ENCODE measurements around the gene BMERB1.
"Not testable (repeated sequence)": the region's sequence is repeated elsewhere in the genome, so short reads cannot be mapped to it uniquely, and the experiment has no call there.

BMERB1 gene

DNA sequence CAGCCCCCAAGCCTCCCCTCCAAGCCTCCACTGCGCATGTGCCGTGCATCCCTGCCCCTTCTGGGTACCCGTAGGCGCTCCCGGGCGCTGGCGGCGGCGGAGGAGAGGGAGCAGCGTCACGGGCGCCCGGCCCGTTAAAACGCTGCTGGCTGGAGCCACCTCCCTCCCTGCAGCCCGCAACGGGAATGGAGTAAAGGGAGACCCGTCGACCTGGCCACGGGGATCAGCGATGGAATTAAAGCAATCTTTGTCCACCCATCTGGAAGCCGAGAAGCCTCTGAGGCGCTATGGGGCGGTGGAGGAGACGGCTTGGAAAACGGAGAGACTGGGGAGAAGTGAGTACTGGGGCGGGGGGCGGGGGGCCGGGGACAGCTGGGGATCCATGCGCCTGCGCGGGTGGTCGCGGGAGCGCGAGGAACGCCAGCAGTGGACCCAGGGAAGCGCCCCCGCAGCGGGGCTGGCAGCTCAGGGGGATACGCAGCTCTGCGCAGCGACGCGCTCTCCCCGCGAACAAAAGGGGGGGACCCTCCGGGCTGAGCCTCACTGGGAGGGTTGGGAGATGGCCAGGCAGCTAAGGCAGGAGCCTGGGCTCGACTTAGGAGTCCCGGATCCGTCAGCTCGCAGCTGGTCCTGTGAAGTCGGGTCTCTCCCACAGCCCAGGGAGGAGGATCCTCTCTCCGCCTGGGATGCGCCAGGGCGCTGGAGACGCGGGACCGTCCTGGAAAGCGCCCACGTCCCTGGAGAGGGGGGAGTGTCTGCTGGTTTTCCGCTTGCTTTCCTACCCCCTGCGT is at the start of gene BMERB1:
Gene BMERB1 (plus strand): TSS at position 164 of the 791 bp plus-strand sequence. CDS start 66 bp downstream, at position 230.
- DNase-seq, result peak; percentile 71 to 80

DNA sequence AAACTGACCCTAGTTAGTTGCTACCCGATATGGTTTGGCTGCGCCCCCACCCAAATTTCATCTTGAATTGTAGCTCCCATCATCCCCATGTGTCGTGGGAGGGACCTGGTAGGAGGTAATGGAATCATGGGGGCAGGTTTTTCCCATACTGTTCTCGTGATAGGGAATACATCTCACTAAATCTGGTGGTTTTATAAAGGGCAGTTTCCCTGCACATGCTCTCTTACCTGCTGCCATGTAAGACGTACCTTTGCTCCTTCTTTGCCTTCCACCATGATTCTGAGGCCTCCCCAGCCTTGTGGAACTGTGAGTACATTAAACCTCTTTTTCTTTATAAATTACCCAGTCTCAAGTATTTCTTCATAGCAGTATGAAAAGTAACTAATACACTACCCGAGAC is 46.3 kb upstream of the BMERB1 start:
- not testable (repeated sequence) for DNase-seq

DNA sequence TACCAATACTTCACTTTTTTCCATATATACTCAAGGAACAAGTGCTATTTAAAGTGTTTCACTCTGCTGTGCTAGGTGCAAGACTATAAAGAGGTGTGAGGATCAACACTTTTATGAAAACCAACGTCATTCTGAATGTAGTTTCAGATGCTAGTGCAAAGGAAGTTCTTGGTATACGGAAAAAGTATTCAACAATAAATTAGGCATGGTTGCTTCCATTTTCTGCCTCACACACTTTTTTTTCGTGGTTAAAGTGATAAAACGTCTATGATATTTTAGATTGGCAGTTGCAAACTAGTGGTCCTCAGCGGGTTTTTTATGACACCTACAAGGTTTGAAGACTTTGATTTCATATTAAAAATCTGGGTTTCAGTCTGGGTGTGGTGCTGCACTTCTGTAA is 44.5 kb upstream of the BMERB1 start:
- not testable (repeated sequence) for DNase-seq

DNA sequence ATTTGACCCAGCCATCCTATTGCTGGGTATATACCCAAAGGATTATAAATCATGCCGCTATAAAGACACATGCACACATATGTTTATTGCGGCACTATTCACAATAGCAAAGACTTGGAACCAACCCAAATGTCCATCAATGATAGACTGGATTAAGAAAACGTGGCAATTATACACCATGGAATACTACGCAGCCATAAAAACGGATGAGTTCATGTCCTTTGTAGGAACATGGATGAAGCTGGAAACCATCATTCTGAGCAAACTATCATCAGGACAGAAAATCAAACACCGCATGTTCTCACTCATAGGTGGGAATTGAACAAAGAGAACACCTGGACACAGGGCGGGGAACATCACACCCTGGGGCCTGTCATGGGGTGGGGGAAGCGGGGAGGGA is 41.4 kb upstream of the BMERB1 start:
- not testable (repeated sequence) for DNase-seq

DNA sequence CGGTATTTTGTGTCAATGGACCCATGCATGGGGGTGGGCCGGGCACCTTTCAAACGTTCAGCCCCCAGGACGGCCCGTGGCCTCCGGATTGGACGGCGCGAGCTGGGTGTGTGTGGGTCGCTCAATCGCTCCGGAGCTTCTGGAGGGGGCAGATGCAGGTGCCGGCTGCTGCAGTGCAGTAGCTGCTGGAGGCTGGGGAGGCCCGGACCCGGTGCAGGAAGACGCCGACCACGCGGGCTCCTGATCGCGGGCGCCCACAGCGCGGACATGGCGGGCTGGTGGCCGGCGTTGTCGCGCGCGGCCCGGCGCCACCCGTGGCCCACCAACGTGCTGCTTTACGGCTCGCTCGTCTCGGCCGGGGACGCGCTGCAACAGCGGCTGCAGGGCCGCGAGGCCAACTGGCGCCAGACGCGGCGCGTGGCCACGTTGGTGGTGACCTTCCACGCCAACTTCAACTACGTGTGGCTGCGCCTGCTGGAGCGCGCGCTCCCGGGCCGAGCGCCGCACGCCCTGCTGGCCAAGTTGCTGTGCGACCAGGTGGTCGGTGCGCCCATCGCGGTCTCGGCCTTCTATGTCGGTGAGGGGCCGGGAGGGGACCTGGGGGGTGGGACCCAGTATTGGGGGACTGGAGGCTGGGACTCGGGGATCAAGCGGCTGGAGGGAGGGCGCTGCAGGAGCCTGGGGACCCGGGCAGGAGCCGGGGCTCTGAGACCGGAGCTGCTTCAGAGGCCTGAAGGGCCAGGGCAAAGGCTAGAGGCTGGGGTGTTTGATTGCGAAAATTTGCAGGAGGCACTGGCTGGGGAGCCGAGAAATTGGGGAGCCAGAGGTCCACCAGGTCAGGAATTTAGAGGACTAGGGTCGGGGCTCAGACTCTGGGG is 38.5 kb upstream of the BMERB1 start, which contains the start of gene MPV17L:
Gene MPV17L (plus strand): TSS at position 124 of the 878 bp plus-strand sequence. CDS start 144 bp downstream, at position 268.
- DNase-seq, result peak in 1 of 2 donors; percentile 17

DNA sequence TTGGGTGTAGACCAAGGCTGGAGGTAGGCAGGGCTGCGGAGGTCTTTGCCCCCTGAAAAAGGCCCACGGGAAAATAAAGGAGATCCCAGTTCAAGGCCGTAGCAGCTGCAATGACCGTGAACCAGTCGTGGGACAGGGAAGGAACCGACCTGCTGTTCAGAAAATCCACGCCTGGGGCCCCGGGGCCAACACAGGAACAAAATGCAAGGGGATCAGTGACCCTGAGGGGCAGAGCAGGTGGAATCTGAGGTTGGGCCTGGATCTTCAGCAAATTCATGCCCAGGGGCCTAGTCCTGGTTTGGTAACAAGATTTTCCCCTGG is 37.9 kb upstream of the BMERB1 start:
- not testable (repeated sequence) for DNase-seq

DNA sequence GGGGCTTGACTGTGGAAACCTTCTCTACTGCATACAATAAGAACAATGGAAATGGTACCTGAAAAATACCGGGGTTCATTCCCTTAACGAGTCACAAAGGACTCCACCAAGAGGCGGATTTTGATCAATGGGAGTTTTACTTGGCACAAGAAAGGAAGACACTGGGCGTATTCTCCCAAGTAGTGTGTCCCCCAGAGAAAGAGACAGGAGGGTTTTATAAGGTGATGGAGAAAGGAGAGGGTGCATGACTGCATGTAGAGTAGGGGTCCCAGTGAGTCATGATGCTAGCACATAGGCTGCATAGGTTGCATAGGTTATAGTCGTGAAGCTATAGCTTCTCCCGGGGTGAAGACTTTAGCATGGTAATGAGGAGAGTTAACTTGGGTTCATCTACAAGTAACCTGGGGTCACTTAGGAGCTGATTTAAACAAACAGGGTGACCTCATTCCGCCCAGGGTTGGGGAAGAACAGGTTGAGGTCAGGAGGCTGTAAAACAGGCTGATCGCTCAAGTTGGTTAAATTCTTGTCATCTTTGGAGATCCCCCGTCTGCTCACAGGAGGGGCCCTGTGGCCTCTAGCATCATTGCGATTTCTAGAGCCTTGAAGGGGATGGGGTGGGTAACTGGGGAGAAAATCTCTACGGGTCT is 37.3 kb upstream of the BMERB1 start:
- DNase-seq, result no peak

DNA sequence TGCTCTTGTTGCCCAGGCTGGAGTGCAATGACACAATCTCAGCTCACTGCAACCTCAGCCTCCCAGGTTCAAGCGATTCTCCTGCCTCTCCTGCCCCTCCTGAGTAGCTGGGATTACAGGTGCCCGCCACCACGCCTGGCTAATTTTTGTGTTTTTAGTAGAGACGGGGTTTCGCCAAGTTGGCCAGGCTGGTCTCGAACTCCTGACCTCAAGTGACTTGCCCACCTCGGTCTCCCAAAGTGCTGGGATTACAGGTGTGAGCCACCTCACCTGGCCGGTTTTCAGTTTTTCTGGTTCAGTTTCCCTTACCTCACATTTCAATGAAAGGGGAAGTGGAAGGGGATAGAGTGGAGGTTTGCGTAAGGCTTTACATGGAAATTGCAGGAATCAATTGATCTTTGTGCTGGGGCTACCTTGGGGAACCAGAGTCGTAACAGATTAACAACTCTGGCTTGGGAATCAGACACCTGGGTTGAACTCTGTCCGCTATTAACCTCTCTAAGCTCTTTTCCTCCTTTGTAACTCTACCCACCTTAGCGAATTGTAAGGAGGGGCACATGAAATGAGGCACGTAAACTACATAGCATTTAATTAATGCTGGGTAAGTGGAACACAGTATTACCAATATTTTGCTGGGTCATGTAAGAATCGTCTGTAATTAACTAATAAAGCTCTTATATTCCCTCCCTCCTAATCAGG is 35.6 kb upstream of the BMERB1 start:
- no peak for DNase-seq

DNA sequence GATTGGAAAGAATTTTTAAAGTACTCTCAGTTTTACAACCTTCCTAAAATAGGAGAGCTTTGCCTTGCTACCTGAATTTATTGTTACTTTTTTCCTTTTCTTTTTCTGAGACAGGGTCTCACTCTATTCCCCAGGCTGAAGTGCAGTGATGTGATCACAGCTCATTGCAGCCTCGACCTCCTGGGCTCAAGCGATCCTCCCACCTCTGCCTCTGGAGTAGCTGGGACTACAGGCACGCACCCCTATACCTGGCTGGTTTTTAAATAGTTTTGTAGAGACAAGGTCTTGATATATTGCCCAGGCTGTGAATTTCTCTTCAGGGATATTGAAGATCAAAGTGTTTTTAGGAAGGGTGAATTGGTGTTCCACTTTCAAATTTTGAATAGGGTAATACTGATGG is 35.1 kb upstream of the BMERB1 start:
- no peak for DNase-seq

DNA sequence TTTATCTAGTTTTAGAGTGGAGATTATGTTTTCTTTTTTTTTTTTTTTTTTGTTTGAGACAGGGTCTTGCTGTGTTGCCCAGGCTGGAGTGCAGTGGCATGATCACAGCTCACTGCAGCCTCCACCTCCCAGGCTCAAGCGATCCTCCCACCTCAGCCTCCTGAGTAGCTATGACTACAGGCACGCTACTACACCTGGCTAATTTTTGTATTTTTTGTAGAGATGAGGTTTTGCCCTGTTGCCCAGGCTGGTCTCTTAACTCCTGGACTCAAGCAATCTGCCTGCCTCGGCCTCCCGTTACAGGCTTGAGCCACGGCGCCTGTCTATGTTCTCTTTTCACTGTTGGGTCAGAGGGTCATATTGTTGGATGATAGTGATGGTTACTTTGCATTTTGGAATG is 34.1 kb upstream of the BMERB1 start:
- not testable (repeated sequence) for DNase-seq

DNA sequence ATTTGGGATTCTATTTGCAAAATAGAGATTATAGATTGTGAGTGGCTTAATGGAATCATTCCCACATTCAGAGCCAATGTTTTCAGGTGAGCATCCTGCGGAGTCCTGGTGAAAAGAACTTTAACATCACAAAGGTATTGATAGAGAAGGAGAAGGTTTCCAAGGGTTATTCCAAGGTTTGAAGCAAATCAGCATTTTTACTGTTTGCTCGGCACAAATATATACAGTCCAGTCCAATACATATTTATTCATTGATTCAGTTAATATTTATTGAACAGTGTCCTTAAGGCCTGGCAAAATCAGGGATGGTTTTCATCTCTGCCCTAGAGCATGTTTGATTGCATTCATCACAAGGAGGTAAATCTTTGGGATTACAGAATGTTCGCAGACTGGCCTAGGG is 32.4 kb upstream of the BMERB1 start:
- no peak for DNase-seq

DNA sequence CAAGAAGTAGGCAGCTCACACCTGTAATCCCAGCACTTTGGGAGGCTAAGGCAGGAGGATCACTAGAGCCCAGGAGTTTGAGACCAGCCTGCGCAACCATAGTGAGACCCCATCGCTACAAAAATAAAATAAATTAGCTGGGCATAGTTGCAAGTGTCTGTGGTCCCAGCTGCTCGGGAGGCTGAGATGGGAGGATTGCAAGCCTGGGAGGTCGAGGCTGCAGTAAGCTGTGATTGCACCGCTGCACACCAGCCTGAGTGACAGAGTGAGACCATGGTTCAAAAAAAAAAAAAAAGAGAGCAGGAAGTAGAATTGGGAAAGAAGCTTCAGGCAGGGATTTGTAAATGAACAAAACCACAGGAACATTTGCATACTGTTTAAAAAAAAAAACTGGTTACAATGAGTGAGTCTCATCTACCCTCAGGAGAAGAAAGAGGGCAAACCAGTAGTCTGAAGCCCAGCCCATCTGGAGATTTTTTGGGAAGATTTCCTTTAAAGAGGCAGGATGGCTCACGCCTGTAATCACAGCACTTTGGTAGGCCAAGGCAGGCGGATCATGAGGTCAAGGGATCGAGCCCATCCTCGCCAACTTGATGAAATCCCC is 30.9 kb upstream of the BMERB1 start:
- DNase-seq, result no peak

DNA sequence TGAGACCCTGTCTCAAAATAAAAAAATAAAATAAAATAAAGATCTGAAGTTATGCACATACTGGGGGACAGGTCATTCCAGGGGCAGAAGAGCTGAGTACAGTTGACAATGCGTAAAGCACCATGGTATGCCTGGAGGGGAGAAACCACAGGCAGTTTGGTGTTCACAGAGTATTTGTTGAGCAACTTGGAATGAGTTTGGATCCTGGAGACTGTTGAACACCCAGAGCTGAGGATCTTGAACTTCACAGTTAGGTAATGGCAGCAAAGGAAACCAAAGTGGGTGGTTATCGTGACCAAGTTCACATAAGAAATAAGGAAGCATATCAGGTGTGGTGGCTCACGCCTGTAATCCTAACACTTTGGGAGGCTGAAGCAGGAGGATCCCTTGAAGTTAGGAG is 30.3 kb upstream of the BMERB1 start:
- not testable (repeated sequence) for DNase-seq

DNA sequence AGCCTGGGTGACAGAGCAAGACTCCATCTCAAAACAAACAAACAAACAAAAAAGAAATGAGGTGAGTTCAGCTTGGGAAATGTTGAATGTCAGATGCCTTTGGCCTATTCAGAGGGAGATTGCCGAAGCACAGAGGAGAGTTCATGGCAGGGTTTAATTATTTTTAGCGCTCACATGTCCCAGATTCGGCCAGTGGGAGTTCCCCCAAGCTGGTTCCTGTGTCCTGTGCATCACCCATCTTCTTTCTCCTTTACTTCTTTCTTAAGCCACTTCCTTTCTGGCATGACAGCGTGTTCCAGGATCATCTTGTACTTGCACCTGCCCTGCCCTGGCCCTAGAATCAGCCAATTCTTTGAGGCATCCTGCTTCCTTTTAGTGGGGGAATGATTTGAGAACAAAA is 29.6 kb upstream of the BMERB1 start:
- DNase-seq, result no peak

DNA sequence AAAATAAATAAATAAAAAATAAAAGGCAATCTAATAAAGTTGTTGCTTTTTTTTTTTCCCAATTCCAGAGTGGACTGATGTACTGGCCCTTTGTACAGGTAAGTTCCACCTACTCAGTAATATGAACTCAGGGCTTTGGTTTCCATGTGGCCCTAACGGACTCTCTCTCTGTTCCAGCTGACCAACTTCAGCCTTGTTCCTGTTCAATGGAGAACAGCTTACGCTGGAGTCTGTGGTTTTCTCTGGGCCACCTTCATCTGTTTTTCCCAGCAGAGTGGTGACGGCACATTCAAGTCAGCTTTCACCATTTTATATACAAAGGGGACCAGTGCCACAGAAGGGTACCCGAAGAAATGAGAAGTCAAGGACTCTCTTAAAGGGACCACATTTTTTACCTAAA is 26.6 kb upstream of the BMERB1 start:
- DNase-seq, result not testable (repeated sequence)

DNA sequence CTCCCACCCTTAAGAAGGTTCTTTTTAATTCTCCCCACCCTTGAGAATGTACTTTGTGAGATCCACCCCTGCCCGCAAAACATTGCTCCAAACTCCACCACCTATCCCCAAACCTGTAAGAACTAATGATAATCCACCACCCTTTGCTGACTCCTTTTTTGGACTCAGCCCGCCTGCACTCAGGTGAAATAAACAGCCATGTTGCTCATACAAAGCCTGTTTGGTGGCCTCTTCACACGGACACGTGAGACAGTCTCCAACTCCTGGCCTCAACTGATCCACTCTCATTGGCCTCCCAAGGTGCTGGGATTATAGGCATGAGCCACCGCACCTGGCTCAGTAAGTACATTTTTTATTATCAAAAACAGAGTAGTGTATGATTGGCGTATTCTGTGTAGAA is 24.9 kb upstream of the BMERB1 start:
- not testable (repeated sequence) for DNase-seq

DNA sequence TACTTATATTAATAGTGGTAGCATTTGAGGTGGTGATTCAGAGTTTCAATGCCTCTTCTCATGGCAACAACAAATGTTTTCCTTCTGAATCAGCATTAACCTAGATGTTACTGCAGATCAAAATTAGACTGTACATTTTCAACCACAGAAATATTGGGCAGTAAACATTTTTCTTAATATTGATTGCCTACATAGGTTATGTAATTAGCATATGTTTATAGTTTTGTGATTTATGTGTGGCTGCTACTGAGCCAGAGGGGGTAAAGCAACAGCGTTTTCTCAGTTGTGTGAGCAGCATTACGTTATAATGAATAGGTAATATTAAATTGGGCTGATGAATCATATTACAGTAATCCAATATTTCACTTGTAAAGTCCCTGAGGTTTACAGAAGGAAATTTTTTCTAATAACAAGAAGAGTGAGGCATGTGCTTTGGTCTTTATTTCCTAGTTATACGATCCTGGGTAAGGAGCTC is 18.8 kb upstream of the BMERB1 start:
- DNase-seq, result no peak

DNA sequence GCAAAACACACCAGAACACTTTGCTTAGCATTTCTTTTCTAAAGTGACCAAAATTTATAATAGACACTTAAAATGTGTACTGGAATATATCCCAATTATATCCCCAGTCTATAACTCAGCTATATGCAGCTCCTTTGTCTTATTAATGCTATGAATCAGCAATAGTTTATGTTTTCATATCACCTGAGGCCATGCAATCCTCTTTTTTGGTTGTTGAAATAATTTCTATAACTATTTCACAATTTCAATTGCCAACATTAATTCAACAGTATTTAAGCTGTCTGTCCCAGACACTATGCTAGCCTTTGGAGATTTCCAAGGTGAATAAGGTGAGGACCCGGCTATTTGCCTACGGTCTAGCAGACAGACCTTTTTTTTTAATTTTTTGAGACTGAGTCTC is 17.2 kb upstream of the BMERB1 start:
- no peak for DNase-seq

DNA sequence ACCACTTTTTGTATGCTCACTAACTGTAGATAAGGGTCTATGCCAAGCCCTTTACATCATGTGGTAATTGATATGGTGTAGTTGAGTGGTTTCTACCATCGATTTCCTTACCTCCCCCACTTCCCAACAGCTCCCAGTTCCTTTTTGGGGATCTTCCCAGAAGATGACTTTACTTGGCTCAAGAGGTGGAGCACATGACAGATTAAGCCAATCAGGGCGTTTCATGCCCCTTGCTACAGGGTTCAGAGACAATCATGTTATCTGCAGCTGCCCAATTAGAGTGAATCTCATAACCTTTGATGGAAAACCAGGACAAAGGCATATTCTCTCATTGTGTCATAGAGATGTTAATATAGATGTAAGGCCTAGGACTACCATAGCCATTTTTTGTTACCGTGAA is 16.2 kb upstream of the BMERB1 start:
- DNase-seq, result no peak

DNA sequence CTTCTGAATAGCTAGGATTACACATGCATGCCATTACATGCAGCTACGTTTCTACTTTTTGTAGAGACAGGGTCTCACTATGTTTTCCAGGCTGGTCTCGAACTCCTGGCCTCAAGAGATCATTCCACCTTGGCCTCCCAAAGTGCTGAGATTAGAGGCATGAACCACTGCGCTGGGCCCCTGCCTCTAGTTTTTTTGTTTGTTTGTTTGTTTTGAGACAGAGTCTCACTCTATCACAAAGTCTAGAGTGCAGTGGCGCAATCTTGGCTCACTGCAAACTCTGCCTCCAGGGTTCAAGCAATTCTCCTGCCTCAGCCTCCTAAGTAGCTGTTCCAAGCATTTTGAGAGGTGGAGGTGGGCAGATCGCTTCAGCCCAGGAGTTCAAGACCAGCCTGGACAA is 12.7 kb upstream of the BMERB1 start:
- DNase-seq, result not testable (repeated sequence)

DNA sequence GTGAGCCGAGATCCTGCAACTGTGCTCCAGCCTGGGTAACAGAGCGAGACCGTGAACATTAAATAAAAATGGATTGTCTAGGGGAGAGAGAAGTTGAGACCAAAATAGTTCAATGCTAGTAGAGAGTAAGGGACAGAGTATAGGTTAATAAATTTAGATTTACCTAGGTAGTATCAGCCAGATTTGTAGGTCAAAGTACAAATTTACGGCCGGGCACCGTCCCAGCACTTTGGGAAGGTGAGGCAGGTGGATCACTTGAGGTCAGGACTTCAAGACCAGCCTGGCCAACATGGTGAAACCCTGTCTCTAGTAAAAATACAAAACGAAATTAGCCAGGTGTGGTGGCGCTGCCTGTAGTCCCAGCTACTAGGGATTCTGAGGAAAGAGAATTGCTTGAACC is 12.2 kb upstream of the BMERB1 start:
- DNase-seq, result no peak

DNA sequence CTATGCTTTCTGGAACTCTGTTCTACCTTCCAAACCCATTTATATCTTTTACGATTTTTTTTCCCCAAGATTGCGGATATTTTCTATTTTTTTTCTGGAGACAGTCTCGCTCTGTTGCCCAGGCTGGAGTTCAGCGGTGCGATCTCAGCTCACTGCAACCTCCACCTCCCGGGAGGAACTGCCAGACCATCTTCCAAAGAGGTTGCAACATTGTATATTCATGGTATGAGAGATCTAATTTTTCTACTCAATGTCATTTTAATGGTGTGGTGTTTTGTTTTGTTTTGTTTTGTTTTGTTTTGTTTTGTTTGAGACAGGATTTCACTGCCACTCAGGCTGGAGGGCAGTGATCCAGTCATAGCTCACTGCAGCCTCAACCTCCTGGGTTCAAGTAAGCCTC is 8.5 kb upstream of the BMERB1 start:
- no peak for DNase-seq
